Spinal cord (tissue), 10 donors: ENCODE measurements around the gene APOL1. TPM values are rescaled to one million over a fixed set of nuclear protein-coding genes. Genes with fewer than 3 reads are reported as not detected.

Experiments
- DNase-seq, 6 donors: peaks; one replicate each; pipeline versions ENCODE4 v3.0.0 to v3.0.0-alpha.2; 2013 to 2015; ENCODE audit warnings: low spot score in 6 of 6, low read depth in 4 of 6
- H3K27ac ChIP-seq: one replicate; pipeline ENCODE4 v1.5.1; 2013; ENCODE audit warnings: low read depth, low read length, control low read depth
- H3K27me3 ChIP-seq: one replicate; pipeline ENCODE4 v1.6.1; 2013; ENCODE audit warnings: low read length; ENCODE audit not compliant: control insufficient read depth, insufficient read depth
- H3K36me3 ChIP-seq: one replicate; pipeline ENCODE4 v1.6.1; 2013; ENCODE audit warnings: low read length; ENCODE audit not compliant: control insufficient read depth, insufficient read depth
- H3K4me1 ChIP-seq: one replicate; pipeline ENCODE4 v1.6.1; 2013; ENCODE audit warnings: low read length; ENCODE audit not compliant: control insufficient read depth, insufficient read depth
- H3K4me3 ChIP-seq: one replicate; pipeline ENCODE4 v1.5.1; 2013; ENCODE audit warnings: low read depth, low read length, control low read depth
- H3K9me3 ChIP-seq: one replicate; pipeline ENCODE4 v1.6.1; 2013; ENCODE audit warnings: low read length; ENCODE audit not compliant: control insufficient read depth, insufficient read depth
- WGBS: methylation state at CpG from one replicate; pipeline ENCODE4 v1.1.5; 2013; ENCODE audit warnings: missing lambda C conversion rate; ENCODE audit not compliant: insufficient coverage; 5-methylcytosine and 5-hydroxymethylcytosine counted together
- polyA plus RNA-seq, 2 donors: library from polyadenylated mRNA; unstranded; fragments of 120-200 nt; gene quantifications; one replicate each; pipeline ENCODE4 v1.2.1, GENCODE V29; 2013; ENCODE audit not compliant: insufficient read length in 2 of 2
- small RNA-seq: library from RNA; depleted of rRNA; stranded (forward); fragments of <200 nt; gene quantifications from one replicate; pipeline ENCODE3, GENCODE V24; 2014; ENCODE audit warnings: low replicate concordance
- total RNA-seq, 2 donors: library from RNA; depleted of rRNA in 1 of 2; stranded (reverse); fragments of 120-200 nt in 1 of 2; fragments of >200 nt in 1 of 2; gene quantifications; one replicate each; pipeline versions ENCODE4 v1.2.3 to v1.2.4, GENCODE V29; 2013 to 2014
- donor health status: healthy.

APOL1 gene
- total and polyA plus RNA-seq, 4 donors: 1.7 to 5.7 (median 4.6) TPM

GRCh38 chr22:36316419-36316818 is 63.5 kb downstream of the APOL1 start:
- H3K9me3 ChIP-seq: no peaks in the 10 kb centered on the region
- WGBS: 97% methylated on average over 8 of the region's 14 CpGs
- H3K4me1 ChIP-seq: no peaks in the 10 kb centered on the region
- peaks cover 84% of the 10 kb centered on the region for H3K36me3 ChIP-seq
- no peak overlapping the region for H3K4me3 ChIP-seq
- no peaks in the 10 kb centered on the region for H3K27me3 ChIP-seq
- H3K27ac ChIP-seq: no peak overlapping the region
- no peak for DNase-seq

Small RNAs within 50 kb of the gene (small RNA-seq; reads per million reads assigned to genes)
- gene MIR6819: not detected

Other genes starting within 250 kb of the APOL1 start
- gene RBFOX2, start 224.3 kb upstream of the APOL1 start, total RNA-seq: 100 to 1,000 TPM; 139 to 178 TPM
- gene RBFOX2, start 224.3 kb upstream of the APOL1 start, polyA plus RNA-seq: 100 to 1,000 TPM; 152 to 153 TPM
- 10 to 100 TPM in 1 of 2 donors, 1 to 10 TPM in 1; 5.5 to 15.1 TPM for gene APOL3, start 92.4 kb upstream of the APOL1 start, total RNA-seq
- gene APOL3, start 92.4 kb upstream of the APOL1 start, polyA plus RNA-seq: 1 to 10 TPM; 3.0 to 5.7 TPM
- gene APOL4, start 51.3 kb upstream of the APOL1 start, total RNA-seq: 10 to 100 TPM; 10.8 to 28.5 TPM
- gene APOL4, start 51.3 kb upstream of the APOL1 start, polyA plus RNA-seq: 1 to 10 TPM; 4.1 to 9.2 TPM
- gene APOL2, start 13.6 kb upstream of the APOL1 start, total RNA-seq: 10 to 100 TPM; 32.9 to 37.8 TPM
- 10 to 100 TPM; 19.9 to 27.2 TPM for gene APOL2, start 13.6 kb upstream of the APOL1 start, polyA plus RNA-seq
- gene MYH9, start 134.8 kb downstream of the APOL1 start, total RNA-seq: 100 to 1,000 TPM in 1 of 2 donors, 10 to 100 TPM in 1; 93.4 to 122 TPM
- 10 to 100 TPM; 78.7 to 82.9 TPM for gene MYH9, start 134.8 kb downstream of the APOL1 start, polyA plus RNA-seq
- gene TXN2, start 228.5 kb downstream of the APOL1 start, total RNA-seq: 10 to 100 TPM; 22.0 to 39.0 TPM
- 100 to 1,000 TPM; 131 to 135 TPM for gene TXN2, start 228.5 kb downstream of the APOL1 start, polyA plus RNA-seq